Right ventricle myocardium superior (tissue), 1 donor: ENCODE results near the gene SFTA2. TPM values are rescaled to one million over a fixed set of nuclear protein-coding genes. Genes with fewer than 3 reads are reported as not detected.
"Not testable (repeated sequence)": the region's sequence is repeated elsewhere in the genome, so short reads cannot be mapped to it uniquely, and the experiment has no call there.

Experiments
- ATAC-seq: fragments of 200-7000 bp; cut with Tn5 transposase; one replicate; pipeline ENCODE4 v1.9.1; 2020; ENCODE audit warnings: mild to moderate bottlenecking; ENCODE audit not compliant: poor library complexity
- DNase-seq: peaks from one replicate; pipeline ENCODE4 v3.0.0-alpha.2; 2020
- intact Hi-C: fragments of 100-400 bp; cut with DNase I; formaldehyde crosslinking; loops from one replicate; pipeline ENCODE4 v1.11.2; 2022
- long read RNA-seq: library from polyadenylated mRNA; unstranded; transcript quantifications from one replicate; pipeline ENCODE4 v2.0.0, GENCODE V29; 2021
- total RNA-seq: library from RNA; stranded (reverse); fragmentation: NEBNext Ultra II Directional; extraction: Animal tissue kit (Norgen Biotek cat#: 25700); gene quantifications from one replicate; pipeline ENCODE4 v1.2.1, GENCODE V29; 2021
- donor health status: DM: no; HTN: yes; CAD: no; lungs with severe emphysema.

SFTA2 gene
- not detected for total RNA-seq
- long read RNA-seq, partial matches to known transcripts: 0 of 1 reads
- long read RNA-seq, other reads (novel, unspliced or antisense): 1 of 1 reads

GRCh38 chr6:30931969-30932645 is at the start of gene SFTA2:
Gene SFTA2 (minus strand): TSS chr6:30932170. CDS start chr6:30932096, 74 bp downstream.
- DNase-seq (no peak), ATAC-seq (no peak)
- intact Hi-C loops: no loop called here

GRCh38 chr6:30979690-30980089 is 47.7 kb upstream of the SFTA2 start:
- intact Hi-C loops: no loop called here
- DNase-seq (no peak), ATAC-seq (no peak)

- DNase-seq (no peak), ATAC-seq (no peak)
- intact Hi-C loops: no loop called here
Measured at GRCh38 chr6:30979141-30979540, 47.2 kb upstream of the SFTA2 start.

GRCh38 chr6:30974490-30975252 is 42.7 kb upstream of the SFTA2 start:
- intact Hi-C loops: no loop called here
- DNase-seq (no peak), ATAC-seq (no peak)

GRCh38 chr6:30972816-30973215 is 40.8 kb upstream of the SFTA2 start:
- DNase-seq (no peak), ATAC-seq (no peak)
- intact Hi-C loops: no loop called here

GRCh38 chr6:30970946-30971345 is 39.0 kb upstream of the SFTA2 start:
- no peak for ATAC-seq
- DNase-seq: no peak
- intact Hi-C loops: no loop called here

GRCh38 chr6:30969171-30969570 is 37.2 kb upstream of the SFTA2 start:
- DNase-seq, intact Hi-C loops: not testable (repeated sequence)

GRCh38 chr6:30966154-30966553 is 34.2 kb upstream of the SFTA2 start:
- DNase-seq (no peak), ATAC-seq (no peak)
- intact Hi-C loops: no loop called here

More at GRCh38 chr6:30969171-30969570, 37.2 kb upstream of the SFTA2 start:
- ATAC-seq: not testable (repeated sequence)

GRCh38 chr6:30965140-30965601 is 33.2 kb upstream of the SFTA2 start:
- intact Hi-C loops: no loop called here
- DNase-seq (no peak), ATAC-seq (no peak)

- DNase-seq (no peak), ATAC-seq (no peak)
- intact Hi-C loops: no loop called here
Measured at GRCh38 chr6:30964075-30964474, 32.1 kb upstream of the SFTA2 start.

- no peak for ATAC-seq
- no peak for DNase-seq
- intact Hi-C loops: no loop called here
Measured at GRCh38 chr6:30963641-30964040, 31.7 kb upstream of the SFTA2 start.

- no peak for DNase-seq
- no peak for ATAC-seq
- intact Hi-C loops: no loop called here
Measured at GRCh38 chr6:30962716-30963115, 30.7 kb upstream of the SFTA2 start.

GRCh38 chr6:30960907-30961673 is 29.1 kb upstream of the SFTA2 start:
- ATAC-seq (no peak), DNase-seq (no peak)
- intact Hi-C loops: no loop called here

- DNase-seq: no peak
- intact Hi-C loops: no loop called here
- no peak for ATAC-seq
Measured at GRCh38 chr6:30957716-30958115, 25.7 kb upstream of the SFTA2 start.

GRCh38 chr6:30955367-30956042 is 23.5 kb upstream of the SFTA2 start:
- DNase-seq (peak; percentile 82), ATAC-seq (peak; percentile 86)
- intact Hi-C loops: no loop called here

GRCh38 chr6:30954631-30955366 is 22.8 kb upstream of the SFTA2 start:
- intact Hi-C loops: no loop called here
- DNase-seq: no peak
- ATAC-seq: no peak

- intact Hi-C loops: no loop called here
- ATAC-seq: no peak
- DNase-seq: no peak
Measured at GRCh38 chr6:30951907-30952469, 20.0 kb upstream of the SFTA2 start.

- DNase-seq (no peak), ATAC-seq (no peak)
- intact Hi-C loops: no loop called here
Measured at GRCh38 chr6:30948811-30949210, 16.8 kb upstream of the SFTA2 start.
